CD4-positive, alpha-beta T cell (primary cell): Measurements from ENCODE around the gene ADK. TPM values are rescaled to one million over a fixed set of nuclear protein-coding genes. Genes with fewer than 3 reads are reported as not detected.
"Not testable (repeated sequence)": the region's sequence is repeated elsewhere in the genome, so short reads cannot be mapped to it uniquely, and the experiment has no call there.

Source experiments
- ATAC-seq: fragments of 200-7000 bp; cut with Tn5 transposase; one replicate; pipeline ENCODE4 v1.10.0; 2022; ENCODE audit warnings: mild to moderate bottlenecking; ENCODE audit not compliant: poor library complexity
- CTCF ChIA-PET: fragments of 350-600 bp; sonication (Branson Sonifier 250); formaldehyde crosslinking; loops from one replicate; lab custom pipeline; 2021; ENCODE audit warnings: antibody characterized with exemption, inconsistent platforms; lab: Charles Lee
- POLR2A ChIA-PET: fragments of 350-600 bp; sonication (Branson Sonifier 250); formaldehyde crosslinking; loops from one replicate; lab custom pipeline; 2021; ENCODE audit warnings: antibody characterized with exemption, inconsistent platforms; lab: Charles Lee
- DNase-seq, 14 experiments: peaks; one replicate each; pipeline ENCODE4 v3.0.0-alpha.2; 2013 to 2020; ENCODE audit warnings: mixed read lengths in 2 of 14
- H3K27ac ChIP-seq, 2 donors: one replicate each; pipeline versions ENCODE4 v1.5.1 to v1.7.0; 2013; ENCODE audit warnings: low read length in 2 of 2, low read depth in 1 of 2, mild to moderate bottlenecking in 1 of 2
- H3K27me3 ChIP-seq, 2 experiments: 1 replicate in 1 of 2; 2 replicates in 1 of 2; pipeline versions ENCODE4 v1.6.1 to v1.7.0; 2013; ENCODE audit warnings: low read length in 2 of 2, control low read depth in 1 of 2, mild to moderate bottlenecking in 1 of 2, moderate library complexity in 1 of 2; ENCODE audit not compliant: insufficient read depth in 2 of 2, control insufficient read depth in 1 of 2
- H3K36me3 ChIP-seq: one replicate; pipeline ENCODE4 v1.6.1; 2013; ENCODE audit warnings: low read length, control low read depth; ENCODE audit not compliant: insufficient read depth
- H3K4me1 ChIP-seq: one replicate; pipeline ENCODE4 v1.6.1; 2013; ENCODE audit warnings: low read length, control low read depth; ENCODE audit not compliant: insufficient read depth
- H3K4me3 ChIP-seq: one replicate; pipeline ENCODE4 v1.5.1; 2013; ENCODE audit warnings: mild to moderate bottlenecking, low read length, moderate library complexity
- H3K9me3 ChIP-seq, 2 experiments: 1 replicate in 1 of 2; 2 replicates in 1 of 2; pipeline versions ENCODE4 v1.6.1 to v1.7.0; 2013; ENCODE audit warnings: low read length in 2 of 2, mild to moderate bottlenecking in 2 of 2, control low read depth in 1 of 2, moderate library complexity in 1 of 2; ENCODE audit not compliant: control insufficient read depth in 1 of 2, insufficient read depth in 1 of 2
- H3K27ac Mint-ChIP-seq: one replicate; pipeline ENCODE4 v1.8.0; 2020; ENCODE audit warnings: mixed read lengths
- H3K27me3 Mint-ChIP-seq: one replicate; pipeline ENCODE4 v1.8.0; 2021; ENCODE audit warnings: mixed read lengths
- H3K36me3 Mint-ChIP-seq: one replicate; pipeline ENCODE4 v1.8.0; 2021; ENCODE audit warnings: low read depth, mixed read lengths
- H3K4me1 Mint-ChIP-seq: one replicate; pipeline ENCODE4 v1.8.0; 2021; ENCODE audit warnings: low read depth, mixed read lengths
- H3K4me3 Mint-ChIP-seq: one replicate; pipeline ENCODE4 v1.8.0; 2020; ENCODE audit warnings: mild to moderate bottlenecking, mixed read lengths
- H3K9me3 Mint-ChIP-seq: one replicate; pipeline ENCODE4 v1.8.0; 2020; ENCODE audit warnings: mixed read lengths
- CTCF ChIP-seq: fragments of 200-600 bp; IDR thresholded peaks from one replicate; pipeline ENCODE4 v1.8.0; 2022; ENCODE audit warnings: antibody characterized with exemption, mild to moderate bottlenecking
- intact Hi-C, 2 experiments: fragments of 100-400 bp; cut with DNase I in 1 of 2; cut with micrococcal nuclease in 1 of 2; formaldehyde crosslinking; loops; one replicate each; pipeline versions ENCODE4 v1.15.1 to v1.9.0; 2023 to 2025; cut with DNase I, micrococcal nuclease
- total RNA-seq, 174 experiments: library from RNA in 2 of 174; stranded (reverse) in 2 of 174; gene quantifications; one replicate each; pipeline ENCODE4 v1.2.3 and lab custom pipeline; 2021 to 2026

Gene ADK
- total RNA-seq, 2 experiments from 2014 or later: 15.3 to 17.6 TPM

GRCh38 chr10:74140553-74140952 is 10.5 kb upstream of the ADK start:
- H3K4me1 ChIP-seq: no peaks in the 10 kb centered on the region
- CTCF ChIA-PET: no interaction called here
- Mint-ChIP-seq H3K36me3 (peaks cover 50% of the 10 kb centered on the region), H3K9me3 (no peaks in the 10 kb centered on the region), H3K27me3 (no peaks in the 10 kb centered on the region), H3K27ac (peak overlapping the region; percentile 33), H3K4me3 (no peak overlapping the region), H3K4me1 (peaks cover 19% of the 10 kb centered on the region)
- no peak for DNase-seq
- ATAC-seq: no peak
- POLR2A ChIA-PET: no interaction called here
- TF ChIP-seq CTCF: no peak
- peaks cover 41% of the 10 kb centered on the region for H3K36me3 ChIP-seq
- H3K27me3 ChIP-seq: no peaks in the 10 kb centered on the region
- no peak overlapping the region for H3K27ac ChIP-seq
- intact Hi-C loops: no loop called here
- no peak overlapping the region for H3K4me3 ChIP-seq
- peaks cover 0 to 3% of the 10 kb centered on the region in 2 experiments for H3K9me3 ChIP-seq

DNA sequence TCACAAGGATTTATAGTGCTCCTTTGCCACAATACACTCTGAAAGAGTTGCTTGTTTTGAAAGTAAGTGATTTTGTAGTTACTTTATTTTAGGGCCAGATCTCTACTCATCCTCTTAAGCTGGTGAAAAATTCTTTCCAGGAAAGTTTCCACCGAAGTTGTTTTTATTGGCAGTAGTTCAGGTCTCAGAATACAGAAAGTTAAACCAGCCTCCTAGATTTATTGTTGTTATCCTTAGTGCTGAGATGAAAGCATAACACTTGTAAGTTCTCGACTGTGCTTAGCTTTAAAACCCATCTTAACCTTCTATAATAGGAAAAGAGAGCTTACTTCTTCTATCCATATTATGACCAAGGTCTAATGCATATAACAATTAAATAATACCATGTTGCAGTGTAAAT is 5.9 kb upstream of the ADK start:
- Histone ChIP-seq H3K27me3 (no peaks in the 10 kb centered on the region), H3K27ac (no peak overlapping the region), H3K36me3 (peaks cover 13% of the 10 kb centered on the region), H3K4me1 (peaks cover 14% of the 10 kb centered on the region), H3K4me3 (no peak overlapping the region), H3K9me3 (no peaks in the 10 kb centered on the region)
- H3K27me3 Mint-ChIP-seq: no peaks in the 10 kb centered on the region
- DNase-seq (no peak), ATAC-seq (no peak)
- intact Hi-C loops: no loop called here
- no peak overlapping the region for H3K4me3 Mint-ChIP-seq
- H3K9me3 Mint-ChIP-seq: no peaks in the 10 kb centered on the region
- no peak overlapping the region for H3K27ac Mint-ChIP-seq
- POLR2A ChIA-PET: no interaction called here
- H3K4me1 Mint-ChIP-seq: peaks cover 34% of the 10 kb centered on the region
- peaks cover 31% of the 10 kb centered on the region for H3K36me3 Mint-ChIP-seq
- no peak for TF ChIP-seq CTCF
- CTCF ChIA-PET: interaction anchor here (1.0 kb wide), 1 partner anchor 10 kb away, joined by 3 read pairs; no protein-coding TSS in a partner anchor

DNA sequence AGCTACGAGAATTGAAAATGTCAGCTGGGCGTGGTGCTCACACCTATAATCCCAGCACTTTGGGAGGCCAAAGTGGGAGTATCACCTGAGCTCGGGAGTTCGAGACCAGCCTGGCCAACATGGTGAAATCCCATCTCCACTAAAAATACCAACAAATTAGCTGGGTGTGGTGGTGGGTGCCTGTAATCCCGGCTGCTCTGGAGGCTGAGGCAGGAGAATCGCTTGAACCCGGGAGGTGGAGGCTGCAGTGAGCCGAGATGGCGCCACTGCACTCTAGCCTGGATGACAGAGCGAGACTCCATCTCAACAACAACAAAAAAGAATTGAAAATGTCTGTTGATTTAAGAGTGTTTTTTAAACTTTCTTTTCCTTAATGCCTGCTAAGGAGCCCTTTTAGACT is 4.0 kb upstream of the ADK start:
- Histone ChIP-seq H3K36me3 (peaks cover 13% of the 10 kb centered on the region), H3K4me1 (peaks cover 21% of the 10 kb centered on the region)
- intact Hi-C loops, H3K9me3 ChIP-seq, DNase-seq, H3K4me3 ChIP-seq, H3K9me3 Mint-ChIP-seq, H3K27me3 Mint-ChIP-seq, POLR2A ChIA-PET, H3K27me3 ChIP-seq, H3K4me3 Mint-ChIP-seq, ATAC-seq, H3K27ac ChIP-seq: not testable (repeated sequence)
- H3K36me3 Mint-ChIP-seq: peaks cover 29% of the 10 kb centered on the region
- H3K27ac Mint-ChIP-seq: peak overlapping the region; percentile 28
- peaks cover 36% of the 10 kb centered on the region for H3K4me1 Mint-ChIP-seq
- CTCF ChIA-PET: interaction anchor here (0.7 to 1.4 kb wide), 2 partner anchors 30 to 88 kb away, joined by 3 to 4 read pairs; no protein-coding TSS in a partner anchor
